SK-N-SH (cell line): ENCODE measurements around the gene NOL7.

Experiments used
- POLR2AphosphoS5 ChIP-seq: IDR thresholded peaks from 2 replicates; pipeline ENCODE4 v1.6.1; 2012; ENCODE audit warnings: low read depth, low read length
- TAF1 ChIP-seq: IDR thresholded peaks from 2 replicates; pipeline ENCODE4 v1.6.1; 2012; ENCODE audit warnings: low read depth, mild to moderate bottlenecking, low read length, moderate library complexity, borderline replicate concordance
- TF ChIP-seq, protein P1 (sequence below): fragments of 200-600 bp; sonication (generic); IDR thresholded peaks from 2 replicates; pipeline ENCODE4 v1.6.1; 2017; ENCODE audit warnings: antibody characterized with exemption, mild to moderate bottlenecking, moderate library complexity

DNA sequence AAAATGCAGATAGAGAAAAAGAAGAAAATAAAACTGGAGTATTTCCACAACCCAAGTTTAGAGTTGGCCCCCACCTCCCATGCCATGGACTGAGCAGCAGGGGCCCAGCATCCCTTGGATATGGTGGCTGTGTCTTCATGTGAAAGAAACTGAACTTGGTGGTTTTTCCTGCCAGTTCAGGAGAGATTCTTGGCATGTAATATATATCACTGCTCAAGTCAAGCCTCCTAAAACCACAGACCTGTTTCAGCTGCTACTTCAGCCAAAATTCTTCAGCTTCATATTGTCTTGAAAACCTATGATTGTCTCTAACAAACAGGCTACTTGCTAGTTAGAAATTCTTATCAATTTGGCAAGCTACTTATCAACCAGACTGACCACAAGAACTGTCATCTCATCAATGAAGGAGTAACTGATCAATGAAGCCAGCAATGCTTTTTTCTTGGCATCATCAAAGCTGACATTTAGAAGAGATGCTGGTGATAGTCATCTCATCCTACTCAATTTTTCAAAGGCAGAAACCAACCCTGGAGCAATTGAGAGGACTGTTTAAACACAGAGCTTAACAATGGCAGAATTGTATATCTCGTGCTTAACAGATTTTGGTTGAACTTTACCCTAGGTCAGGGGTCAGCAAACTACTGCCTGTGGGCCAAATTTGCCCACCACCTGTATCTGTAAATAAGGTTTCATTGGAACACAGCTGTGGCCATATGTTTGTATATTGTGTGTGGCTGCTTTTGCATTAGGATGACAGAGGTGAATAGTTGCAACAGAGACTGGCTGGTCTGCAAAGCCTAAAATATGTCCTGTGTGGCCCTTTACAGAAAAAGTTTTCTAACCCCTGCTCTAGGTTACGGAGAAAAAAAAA is 10.4 kb upstream of the NOL7 start:
- no peak for TF ChIP-seq TAF1
- TF ChIP-seq, protein P1, sequence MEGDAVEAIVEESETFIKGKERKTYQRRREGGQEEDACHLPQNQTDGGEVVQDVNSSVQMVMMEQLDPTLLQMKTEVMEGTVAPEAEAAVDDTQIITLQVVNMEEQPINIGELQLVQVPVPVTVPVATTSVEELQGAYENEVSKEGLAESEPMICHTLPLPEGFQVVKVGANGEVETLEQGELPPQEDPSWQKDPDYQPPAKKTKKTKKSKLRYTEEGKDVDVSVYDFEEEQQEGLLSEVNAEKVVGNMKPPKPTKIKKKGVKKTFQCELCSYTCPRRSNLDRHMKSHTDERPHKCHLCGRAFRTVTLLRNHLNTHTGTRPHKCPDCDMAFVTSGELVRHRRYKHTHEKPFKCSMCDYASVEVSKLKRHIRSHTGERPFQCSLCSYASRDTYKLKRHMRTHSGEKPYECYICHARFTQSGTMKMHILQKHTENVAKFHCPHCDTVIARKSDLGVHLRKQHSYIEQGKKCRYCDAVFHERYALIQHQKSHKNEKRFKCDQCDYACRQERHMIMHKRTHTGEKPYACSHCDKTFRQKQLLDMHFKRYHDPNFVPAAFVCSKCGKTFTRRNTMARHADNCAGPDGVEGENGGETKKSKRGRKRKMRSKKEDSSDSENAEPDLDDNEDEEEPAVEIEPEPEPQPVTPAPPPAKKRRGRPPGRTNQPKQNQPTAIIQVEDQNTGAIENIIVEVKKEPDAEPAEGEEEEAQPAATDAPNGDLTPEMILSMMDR = no peak
- no peak for TF ChIP-seq POLR2AphosphoS5
